ENCODE measurements around the gene PCDH9. TPM values are rescaled to one million over a fixed set of nuclear protein-coding genes. Genes with fewer than 3 reads are reported as not detected.

Gene PCDH9
- total and polyA plus RNA-seq, 7 donors = under 0.01 to 15.7 (median 8.7) TPM; not detected in 1

GRCh38 chr13:67070306-67070705, 159.8 kb downstream of the PCDH9 start:
- intact Hi-C loops (cut with DNase I) = loop anchor here (10.0 kb wide), 1 partner anchor 154 kb away; no protein-coding TSS in a partner anchor
- no peak overlapping the region for H3K27ac ChIP-seq
- H3K36me3 ChIP-seq = no peaks in the 10 kb centered on the region
- TF ChIP-seq POLR2AphosphoS5 (IDR thresholded peaks at IDR 0.05) (no peak), POLR2A (IDR thresholded peaks at IDR 0.05) (no peak), EP300 (IDR thresholded peaks at IDR 0.05) (no peak)
- TF ChIP-seq, protein P1, sequence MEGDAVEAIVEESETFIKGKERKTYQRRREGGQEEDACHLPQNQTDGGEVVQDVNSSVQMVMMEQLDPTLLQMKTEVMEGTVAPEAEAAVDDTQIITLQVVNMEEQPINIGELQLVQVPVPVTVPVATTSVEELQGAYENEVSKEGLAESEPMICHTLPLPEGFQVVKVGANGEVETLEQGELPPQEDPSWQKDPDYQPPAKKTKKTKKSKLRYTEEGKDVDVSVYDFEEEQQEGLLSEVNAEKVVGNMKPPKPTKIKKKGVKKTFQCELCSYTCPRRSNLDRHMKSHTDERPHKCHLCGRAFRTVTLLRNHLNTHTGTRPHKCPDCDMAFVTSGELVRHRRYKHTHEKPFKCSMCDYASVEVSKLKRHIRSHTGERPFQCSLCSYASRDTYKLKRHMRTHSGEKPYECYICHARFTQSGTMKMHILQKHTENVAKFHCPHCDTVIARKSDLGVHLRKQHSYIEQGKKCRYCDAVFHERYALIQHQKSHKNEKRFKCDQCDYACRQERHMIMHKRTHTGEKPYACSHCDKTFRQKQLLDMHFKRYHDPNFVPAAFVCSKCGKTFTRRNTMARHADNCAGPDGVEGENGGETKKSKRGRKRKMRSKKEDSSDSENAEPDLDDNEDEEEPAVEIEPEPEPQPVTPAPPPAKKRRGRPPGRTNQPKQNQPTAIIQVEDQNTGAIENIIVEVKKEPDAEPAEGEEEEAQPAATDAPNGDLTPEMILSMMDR (IDR thresholded peaks at IDR 0.05) = no peak
- H3K4me1 ChIP-seq = no peaks in the 10 kb centered on the region
- H3K9me3 ChIP-seq = no peaks in the 10 kb centered on the region
- no peak overlapping the region for H3K4me3 ChIP-seq
- no peaks in the 10 kb centered on the region for H3K27me3 ChIP-seq
- DNase-seq = no peak

DNA sequence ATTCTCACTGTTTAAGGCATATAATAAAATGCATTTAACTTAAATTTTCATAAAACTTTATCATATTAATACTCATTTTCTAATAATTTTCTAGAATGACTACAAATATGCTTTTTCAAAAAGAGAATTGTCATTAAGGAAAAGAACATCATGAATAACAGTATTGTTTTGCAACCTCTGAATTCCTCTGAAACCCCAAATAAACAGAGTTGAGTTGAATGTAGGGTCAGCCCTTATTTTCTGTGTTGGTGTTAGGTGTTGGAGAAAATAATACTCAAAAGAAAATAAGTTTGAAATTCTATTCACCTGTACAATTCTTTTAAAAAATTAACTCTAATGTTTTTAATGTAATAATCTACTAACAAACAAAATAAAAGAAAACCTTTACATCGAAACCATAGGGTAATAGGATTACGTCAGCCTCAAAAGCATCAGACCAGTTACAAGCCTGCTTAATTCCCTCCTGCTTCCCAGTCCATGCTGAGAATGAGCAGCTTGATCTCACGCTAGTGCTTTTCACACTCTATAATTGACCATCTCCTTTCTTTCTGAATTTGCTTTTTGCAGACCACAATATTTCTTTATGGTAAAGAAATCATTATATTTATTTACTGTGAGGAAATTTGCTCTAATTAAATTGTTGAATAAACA, 160.9 kb downstream of the PCDH9 start:
- H3K4me3 ChIP-seq = no peak overlapping the region
- no peaks in the 10 kb centered on the region for H3K4me1 ChIP-seq
- DNase-seq = no peak
- intact Hi-C loops (cut with DNase I) = no loop called here
- no peak for TF ChIP-seq POLR2AphosphoS5 (IDR thresholded peaks at IDR 0.05)
- no peak for TF ChIP-seq POLR2A (IDR thresholded peaks at IDR 0.05)
- TF ChIP-seq, protein P1 (IDR thresholded peaks at IDR 0.05) = no peak
- TF ChIP-seq EP300 (IDR thresholded peaks at IDR 0.05) = no peak
- H3K27me3 ChIP-seq = no peaks in the 10 kb centered on the region
- H3K36me3 ChIP-seq = no peaks in the 10 kb centered on the region
- no peak overlapping the region for H3K27ac ChIP-seq
- WGBS, 2 donors = 84 to 87% methylated on average over 3 of the region's 3 CpGs
- H3K9me3 ChIP-seq = no peaks in the 10 kb centered on the region

DNA sequence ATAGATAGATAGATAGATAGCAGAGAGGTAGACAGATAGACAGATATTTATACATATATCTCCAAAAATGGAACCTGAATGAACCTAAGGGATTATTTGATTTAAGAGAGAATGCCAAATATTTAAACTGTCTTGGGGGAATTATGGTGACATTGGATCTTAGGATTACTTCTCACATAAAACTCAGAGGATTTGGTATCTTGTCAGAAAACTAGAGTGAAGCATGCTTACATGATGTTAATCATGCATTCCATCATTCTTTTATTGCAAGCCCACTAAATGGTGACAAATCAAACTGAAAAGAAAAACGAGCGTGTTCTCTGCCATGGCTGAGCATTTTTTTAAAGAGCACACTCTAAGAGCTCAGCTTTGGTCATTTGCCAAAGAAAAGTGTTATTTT, 165.2 kb downstream of the PCDH9 start:
- no peak for DNase-seq
- H3K4me1 ChIP-seq = no peaks in the 10 kb centered on the region
- H3K27me3 ChIP-seq = no peaks in the 10 kb centered on the region
- TF ChIP-seq, protein P1 (IDR thresholded peaks at IDR 0.05) = no peak
- TF ChIP-seq POLR2A (IDR thresholded peaks at IDR 0.05) (no peak), EP300 (IDR thresholded peaks at IDR 0.05) (no peak), POLR2AphosphoS5 (IDR thresholded peaks at IDR 0.05) (no peak)
- no peak overlapping the region for H3K4me3 ChIP-seq
- WGBS, 2 donors = 51 to 73% methylated on average over 2 of the region's 2 CpGs
- H3K36me3 ChIP-seq = no peaks in the 10 kb centered on the region
- intact Hi-C loops (cut with DNase I) = no loop called here
- H3K9me3 ChIP-seq = no peaks in the 10 kb centered on the region
- no peak overlapping the region for H3K27ac ChIP-seq

- 82 to 84% methylated on average over 3 of the region's 3 CpGs for WGBS, 2 donors
- intact Hi-C loops (cut with DNase I) = no loop called here
- H3K9me3 ChIP-seq = no peaks in the 10 kb centered on the region
- no peak overlapping the region for H3K27ac ChIP-seq
- DNase-seq = no peak
- no peaks in the 10 kb centered on the region for H3K4me1 ChIP-seq
- H3K27me3 ChIP-seq = no peaks in the 10 kb centered on the region
- no peak for TF ChIP-seq POLR2AphosphoS5 (IDR thresholded peaks at IDR 0.05)
- no peak for TF ChIP-seq EP300 (IDR thresholded peaks at IDR 0.05)
- TF ChIP-seq, protein P1 (IDR thresholded peaks at IDR 0.05) = no peak
- no peak for TF ChIP-seq POLR2A (IDR thresholded peaks at IDR 0.05)
- no peak overlapping the region for H3K4me3 ChIP-seq
- no peaks in the 10 kb centered on the region for H3K36me3 ChIP-seq
Measured at GRCh38 chr13:67063036-67063435, 167.1 kb downstream of the PCDH9 start.

GRCh38 chr13:67062160-67062559, 168.0 kb downstream of the PCDH9 start:
- TF ChIP-seq POLR2AphosphoS5 (IDR thresholded peaks at IDR 0.05) (no peak), EP300 (IDR thresholded peaks at IDR 0.05) (no peak), POLR2A (IDR thresholded peaks at IDR 0.05) (no peak)
- TF ChIP-seq, protein P1 (IDR thresholded peaks at IDR 0.05) = no peak
- no peaks in the 10 kb centered on the region for H3K27me3 ChIP-seq
- H3K4me3 ChIP-seq = no peak overlapping the region
- H3K9me3 ChIP-seq = no peaks in the 10 kb centered on the region
- H3K36me3 ChIP-seq = no peaks in the 10 kb centered on the region
- intact Hi-C loops (cut with DNase I) = no loop called here
- no peaks in the 10 kb centered on the region for H3K4me1 ChIP-seq
- no peak overlapping the region for H3K27ac ChIP-seq
- DNase-seq = no peak
